ENCODE results near the gene TEX47. TPM values are rescaled to one million over a fixed set of nuclear protein-coding genes. Genes with fewer than 3 reads are reported as not detected.

Gene TEX47
- total RNA-seq, 1 donor from 2014 or later, result not detected

- DNase-seq (ENCODE audit: low read depth, low spot score), result no peak
Observed at GRCh38 chr7:88746126-88746525, 49.4 kb downstream of the TEX47 start.

Other genes with a start within 250 kb of the TEX47 start
- not detected in 2 replicates for gene ZNF804B, start 36.0 kb downstream of the TEX47 start, total RNA-seq

Measured in pulmonary artery endothelial cell (primary cell).